ENCODE data around the gene ANKRD55.
"Not testable (repeated sequence)": the region's sequence is repeated elsewhere in the genome, so short reads cannot be mapped to it uniquely, and the experiment has no call there.

GRCh38 chr5:56242271-56242670 is 9.1 kb upstream of the ANKRD55 start:
- not testable (repeated sequence) for TF ChIP-seq CTCF (conservative IDR thresholded peaks at IDR 0.05); EZH2 (IDR thresholded peaks at IDR 0.05; ENCODE audit: low read depth)

Data from PC-9 (cell line).